SK-N-SH treated with all-trans-retinoic acid at 6 μM for 48 hours (cell line): Measurements from ENCODE around the gene FARP1.

Experiments
- ESRRG ChIP-seq: fragments of 250-450 bp; sonication (Bioruptor Pico); IDR thresholded peaks from 2 replicates; pipeline ENCODE4 v1.6.1; 2021; ENCODE audit warnings: mild to moderate bottlenecking
- OSR1 ChIP-seq: fragments of 250-450 bp; sonication (Bioruptor Pico); IDR thresholded peaks from 2 replicates; pipeline ENCODE4 v1.8.0; 2022; ENCODE audit warnings: moderate library complexity, mild to moderate bottlenecking, inconsistent platforms
- PPARA ChIP-seq: fragments of 250-450 bp; sonication (Bioruptor Pico); IDR thresholded peaks from 2 replicates; pipeline ENCODE4 v1.5.0; 2020; ENCODE audit warnings: mild to moderate bottlenecking, borderline replicate concordance
- RARB ChIP-seq: fragments of 250-450 bp; sonication (Bioruptor Pico); IDR thresholded peaks from 2 replicates; pipeline ENCODE4 v1.8.0; 2021; ENCODE audit warnings: mild to moderate bottlenecking, moderate library complexity
- TSHZ2 ChIP-seq: fragments of 250-450 bp; sonication (Bioruptor Pico); IDR thresholded peaks from 2 replicates; pipeline ENCODE4 v1.5.0; 2020; ENCODE audit warnings: mild to moderate bottlenecking, moderate library complexity
- ZFP3 ChIP-seq: fragments of 250-450 bp; sonication (Bioruptor Pico); IDR thresholded peaks from 2 replicates; pipeline ENCODE4 v1.5.0; 2020; ENCODE audit warnings: mild to moderate bottlenecking, moderate library complexity
- ZFP30 ChIP-seq: fragments of 450-650 bp; formaldehyde crosslinking; IDR thresholded peaks from 2 replicates; pipeline ENCODE4 v1.5.0; 2022; ENCODE audit warnings: mild to moderate bottlenecking, moderate library complexity
- TF ChIP-seq, protein P1 (sequence below): fragments of 250-450 bp; sonication (Bioruptor Pico); IDR thresholded peaks from 2 replicates; pipeline ENCODE4 v1.5.1; 2020; ENCODE audit warnings: low read depth, mild to moderate bottlenecking, moderate library complexity
- TF ChIP-seq, protein P2 (sequence below): fragments of 250-450 bp; sonication (Bioruptor Pico); IDR thresholded peaks from 2 replicates; pipeline ENCODE4 v1.8.0; 2021; ENCODE audit warnings: low read depth, mild to moderate bottlenecking, moderate library complexity, borderline replicate concordance

- no peak for TF ChIP-seq ESRRG
- TF ChIP-seq, protein P1, sequence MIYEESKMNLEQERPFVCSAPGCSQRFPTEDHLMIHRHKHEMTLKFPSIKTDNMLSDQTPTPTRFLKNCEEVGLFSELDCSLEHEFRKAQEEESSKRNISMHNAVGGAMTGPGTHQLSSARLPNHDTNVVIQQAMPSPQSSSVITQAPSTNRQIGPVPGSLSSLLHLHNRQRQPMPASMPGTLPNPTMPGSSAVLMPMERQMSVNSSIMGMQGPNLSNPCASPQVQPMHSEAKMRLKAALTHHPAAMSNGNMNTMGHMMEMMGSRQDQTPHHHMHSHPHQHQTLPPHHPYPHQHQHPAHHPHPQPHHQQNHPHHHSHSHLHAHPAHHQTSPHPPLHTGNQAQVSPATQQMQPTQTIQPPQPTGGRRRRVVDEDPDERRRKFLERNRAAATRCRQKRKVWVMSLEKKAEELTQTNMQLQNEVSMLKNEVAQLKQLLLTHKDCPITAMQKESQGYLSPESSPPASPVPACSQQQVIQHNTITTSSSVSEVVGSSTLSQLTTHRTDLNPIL (CRISPR knock-in tag), result no peak
- no peak for TF ChIP-seq ZFP3 (CRISPR knock-in tag)
- TF ChIP-seq PPARA (CRISPR knock-in tag), result no peak
- TF ChIP-seq TSHZ2 (CRISPR knock-in tag), result no peak
- TF ChIP-seq, protein P2, sequence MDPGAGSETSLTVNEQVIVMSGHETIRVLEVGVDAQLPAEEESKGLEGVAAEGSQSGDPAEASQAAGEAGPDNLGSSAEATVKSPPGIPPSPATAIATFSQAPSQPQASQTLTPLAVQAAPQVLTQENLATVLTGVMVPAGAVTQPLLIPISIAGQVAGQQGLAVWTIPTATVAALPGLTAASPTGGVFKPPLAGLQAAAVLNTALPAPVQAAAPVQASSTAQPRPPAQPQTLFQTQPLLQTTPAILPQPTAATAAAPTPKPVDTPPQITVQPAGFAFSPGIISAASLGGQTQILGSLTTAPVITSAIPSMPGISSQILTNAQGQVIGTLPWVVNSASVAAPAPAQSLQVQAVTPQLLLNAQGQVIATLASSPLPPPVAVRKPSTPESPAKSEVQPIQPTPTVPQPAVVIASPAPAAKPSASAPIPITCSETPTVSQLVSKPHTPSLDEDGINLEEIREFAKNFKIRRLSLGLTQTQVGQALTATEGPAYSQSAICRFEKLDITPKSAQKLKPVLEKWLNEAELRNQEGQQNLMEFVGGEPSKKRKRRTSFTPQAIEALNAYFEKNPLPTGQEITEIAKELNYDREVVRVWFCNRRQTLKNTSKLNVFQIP (CRISPR knock-in tag), result no peak
- no peak for TF ChIP-seq ZFP30 (CRISPR knock-in tag)
- no peak for TF ChIP-seq OSR1
- TF ChIP-seq RARB (CRISPR knock-in tag), result no peak
Observed at GRCh38 chr13:98110749-98111148, 32.1 kb upstream of the FARP1 start.
